NCI-H1105 (cell line): ENCODE measurements around the gene SOX5.
"Not testable (repeated sequence)": the region's sequence is repeated elsewhere in the genome, so short reads cannot be mapped to it uniquely, and the experiment has no call there.

ENCODE experiments used
- DNase-seq: peaks from one replicate; lab custom pipeline; 2025; lab: John Stamatoyannopoulos, UW

Gene SOX5

DNA sequence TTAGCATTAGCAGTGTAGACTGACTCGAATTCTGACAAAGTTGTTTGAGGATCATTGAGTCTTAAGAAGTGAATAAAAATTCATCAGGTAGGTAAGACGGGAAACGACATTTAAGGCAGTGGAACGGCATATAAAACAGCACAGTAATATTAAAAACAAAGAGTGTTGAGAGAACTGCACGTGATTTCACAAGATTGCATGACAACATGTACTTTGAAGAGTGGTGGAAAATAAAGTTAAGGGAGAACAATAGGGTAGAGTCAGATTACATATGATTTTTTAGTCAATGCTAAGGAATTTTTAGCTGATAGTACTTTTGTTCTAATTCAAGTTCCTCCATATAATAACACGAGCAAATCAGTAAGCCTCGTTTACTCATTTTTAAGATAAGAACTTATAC lies 115.4 kb downstream of the SOX5 start:
- no peak for DNase-seq

DNA sequence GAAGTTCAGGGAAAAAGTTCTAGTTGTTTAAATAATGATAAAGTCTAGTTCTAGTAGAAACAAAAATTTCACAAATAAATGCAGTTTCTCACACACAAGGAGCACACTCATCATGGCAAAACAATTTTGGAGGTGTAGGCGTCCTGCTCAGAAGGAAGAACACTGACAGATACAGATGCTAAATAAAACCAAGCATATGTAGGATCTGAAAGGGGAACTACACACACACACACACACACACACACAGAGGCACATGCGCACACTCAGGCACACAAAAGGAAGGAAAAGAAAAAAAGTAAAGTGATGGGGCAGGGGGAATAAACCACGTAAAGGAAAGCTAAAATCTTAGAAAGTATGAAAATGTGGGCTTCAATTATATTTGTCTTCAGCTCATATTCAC lies 117.7 kb downstream of the SOX5 start:
- no peak for DNase-seq

DNA sequence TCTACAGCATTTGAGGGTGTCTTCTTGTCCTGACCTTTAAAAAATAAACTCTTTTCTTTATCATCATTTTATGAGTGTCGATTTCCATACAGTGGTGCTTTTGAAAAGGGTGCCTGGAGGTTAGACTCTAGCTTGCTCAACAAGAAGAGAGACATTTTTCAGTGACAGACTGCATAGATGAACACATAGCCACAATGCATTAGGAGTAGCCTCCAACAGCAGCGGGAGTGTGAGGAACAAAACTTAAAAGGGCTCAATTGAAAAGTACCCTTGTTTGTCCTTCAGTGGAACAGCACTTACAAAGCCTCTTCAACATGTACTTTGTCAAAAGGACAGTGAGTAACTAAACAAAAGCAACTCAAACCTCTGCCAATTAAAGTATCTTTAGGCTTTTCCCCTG lies 119.3 kb downstream of the SOX5 start:
- DNase-seq = no peak

DNA sequence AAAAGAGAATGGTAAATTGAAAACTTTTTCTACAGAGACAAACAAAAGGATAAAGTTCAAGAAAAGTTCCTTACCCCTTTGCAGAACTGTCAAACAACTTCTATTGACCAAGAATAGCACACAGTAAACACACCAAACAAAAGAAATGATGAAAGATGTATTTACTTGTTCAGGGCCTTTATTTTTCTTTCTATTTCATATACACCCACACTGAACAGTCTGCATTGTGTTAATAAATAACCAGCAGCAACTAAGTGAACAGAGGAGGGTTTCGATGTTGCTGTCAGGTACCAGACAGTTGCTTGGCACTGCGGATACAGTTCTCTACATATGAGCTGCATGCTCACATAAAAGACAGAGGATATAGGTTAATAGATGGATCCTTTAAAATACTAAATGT lies 122.1 kb downstream of the SOX5 start:
- DNase-seq = no peak

DNA sequence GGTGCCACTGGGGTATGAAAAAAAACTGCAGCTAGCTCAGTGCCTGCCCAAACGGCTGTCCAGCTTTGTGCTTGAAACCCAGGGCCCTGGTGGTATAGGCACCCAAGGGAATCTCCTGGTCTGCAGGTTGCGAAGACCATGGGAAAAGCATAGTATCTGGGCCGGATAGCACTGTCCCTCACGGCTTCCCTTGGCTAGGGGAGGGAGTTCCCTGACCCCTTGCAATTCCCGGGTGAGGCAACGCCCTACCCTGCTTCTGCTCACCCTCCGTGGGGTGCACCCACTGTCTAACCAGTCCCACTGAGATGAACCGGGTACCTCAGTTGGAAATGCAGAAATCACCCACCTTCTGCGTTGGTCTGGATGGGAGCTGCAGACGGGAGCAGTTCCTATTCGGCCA lies 124.3 kb downstream of the SOX5 start:
- DNase-seq = not testable (repeated sequence)

DNA sequence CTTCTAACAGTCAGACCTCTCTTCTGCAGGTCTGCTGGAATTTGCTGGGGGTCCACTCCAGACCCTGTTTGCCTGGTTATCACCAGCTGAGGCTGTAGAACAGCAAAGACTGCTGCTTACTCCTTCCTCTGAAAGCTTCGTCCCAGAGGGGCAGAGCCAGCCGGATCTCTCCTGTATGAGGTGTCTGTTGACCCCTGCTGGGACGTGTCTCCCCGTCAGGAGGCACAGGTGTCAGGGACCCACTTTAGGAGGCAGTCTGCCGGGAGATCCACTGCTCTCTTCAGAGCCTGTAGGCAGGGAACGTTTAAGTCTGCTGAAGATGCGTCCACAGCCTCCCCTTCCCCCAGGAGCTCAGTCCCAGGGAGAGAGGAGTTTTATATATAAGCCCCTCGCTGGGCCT lies 125.1 kb downstream of the SOX5 start:
- no peak for DNase-seq

DNA sequence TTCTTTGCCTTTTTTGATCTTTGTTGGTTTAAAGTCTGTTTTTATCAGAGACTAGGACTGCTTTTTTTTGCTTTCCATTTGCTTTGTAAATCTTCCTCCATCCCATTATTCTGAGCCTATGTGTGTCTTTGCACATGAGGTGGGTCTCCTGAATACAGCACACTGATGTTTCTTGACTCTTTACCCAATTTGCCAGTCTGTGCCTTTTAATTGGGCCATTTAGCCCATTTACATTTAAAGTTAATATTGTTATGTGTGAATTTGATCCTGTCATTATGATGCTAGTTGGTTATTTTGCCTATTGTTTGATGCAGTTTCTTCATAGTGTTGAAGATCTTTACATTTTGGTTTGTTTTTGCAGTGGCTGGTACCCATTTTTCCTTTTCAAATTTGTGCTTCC lies 126.6 kb downstream of the SOX5 start:
- DNase-seq = not testable (repeated sequence)

DNA sequence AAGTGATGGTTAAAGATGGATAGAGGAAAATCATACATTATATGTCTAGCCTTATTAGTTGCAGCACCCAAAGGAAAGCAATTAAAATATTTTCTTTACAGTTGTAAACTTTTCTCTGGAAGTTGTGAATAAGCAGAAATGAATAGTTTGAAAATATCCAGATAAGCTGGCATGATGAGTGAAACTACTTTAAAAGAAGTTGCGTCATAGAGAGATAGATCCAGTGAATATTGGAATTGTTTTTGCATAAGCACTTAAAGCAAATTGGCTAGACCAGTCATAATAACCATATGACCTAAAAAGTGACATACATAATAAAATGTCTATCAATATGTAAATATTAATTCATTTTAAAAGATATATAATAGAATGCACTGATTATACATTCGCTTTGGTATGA lies 132.1 kb downstream of the SOX5 start:
- no peak for DNase-seq

DNA sequence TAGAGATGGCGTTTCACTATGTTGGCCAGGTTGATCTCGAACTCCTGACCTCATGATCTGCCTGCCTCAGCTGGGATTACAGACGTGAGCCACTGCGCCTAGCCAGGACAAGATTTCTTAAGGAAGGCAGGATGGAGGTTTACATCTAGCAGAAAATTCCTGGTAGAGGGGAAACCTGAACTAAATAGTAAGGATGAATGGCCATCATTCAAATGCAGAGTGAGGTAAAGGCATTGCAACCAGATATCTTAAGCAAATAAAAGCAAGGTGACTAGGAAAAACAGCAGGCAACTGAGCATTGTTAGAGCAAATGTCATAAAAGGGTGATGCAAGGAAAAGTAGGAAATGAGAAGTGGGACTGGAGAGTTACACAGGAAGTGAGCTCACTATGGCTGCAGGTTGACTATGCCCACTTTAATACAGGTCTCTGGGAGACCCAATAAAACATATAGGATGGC lies 133.0 kb downstream of the SOX5 start:
- no peak for DNase-seq

DNA sequence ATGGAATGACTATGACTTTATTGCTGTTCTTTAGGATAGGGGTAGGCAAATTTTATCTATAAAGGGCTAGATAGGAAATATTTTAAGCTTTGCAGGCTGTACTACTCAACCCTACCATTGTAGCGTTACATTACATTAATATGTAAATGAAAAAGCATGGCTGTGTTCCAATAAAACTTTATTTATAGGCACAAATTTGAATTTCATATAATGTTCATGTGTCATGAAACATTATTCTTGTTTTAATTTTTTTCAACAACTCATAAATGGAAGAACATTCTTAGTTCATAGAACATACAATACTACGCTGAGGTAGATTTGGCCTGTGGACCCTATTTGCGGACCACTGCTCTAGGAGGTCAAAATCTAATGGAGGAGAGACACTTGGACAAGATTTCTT lies 133.7 kb downstream of the SOX5 start:
- no peak for DNase-seq

DNA sequence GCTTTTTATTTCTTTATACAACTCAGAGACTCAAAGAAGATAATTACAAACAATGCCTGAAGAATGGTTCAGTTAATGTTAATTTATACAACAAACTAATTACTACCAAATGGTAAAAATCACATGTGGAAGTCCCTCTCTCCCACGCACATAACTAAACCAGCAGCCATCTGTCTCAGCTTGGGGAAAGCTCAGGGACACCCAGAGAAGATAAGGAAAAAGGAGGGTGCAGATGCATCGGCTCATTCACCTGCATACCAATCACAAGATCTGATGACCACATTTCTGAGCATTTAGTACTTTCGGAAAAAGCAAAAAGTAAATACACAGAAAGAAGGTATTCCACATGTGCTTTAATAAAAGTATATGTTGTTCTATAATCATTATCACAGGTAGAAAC lies 136.3 kb downstream of the SOX5 start:
- no peak for DNase-seq

DNA sequence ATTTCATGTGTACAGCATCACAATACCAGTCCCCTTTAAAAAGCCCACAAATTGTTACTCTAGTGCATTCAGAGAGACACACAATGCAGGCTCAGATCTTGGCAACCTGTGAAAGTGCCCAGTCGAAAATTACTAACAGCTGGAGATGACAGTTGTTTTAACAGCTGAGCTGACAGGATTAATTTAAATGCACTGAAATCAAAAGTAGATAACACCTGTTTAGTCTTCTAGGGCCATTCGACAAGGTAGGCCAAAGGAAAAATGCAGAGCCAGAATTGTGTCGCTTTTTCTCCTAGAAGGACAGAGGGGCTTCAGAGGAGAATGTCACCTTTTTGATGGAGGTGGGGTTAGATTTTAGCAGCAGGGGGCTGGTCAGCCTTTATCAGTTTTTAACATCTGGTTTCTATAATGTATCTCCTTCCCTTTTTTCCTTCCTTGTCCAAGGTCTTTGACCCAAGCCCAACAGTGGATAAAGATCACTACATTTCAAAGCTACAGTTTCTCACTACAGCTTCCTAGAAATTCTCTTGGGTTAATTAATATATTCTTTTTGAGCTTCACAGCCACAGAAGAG lies 139.1 kb downstream of the SOX5 start:
- DNase-seq = peak; percentile 48

DNA sequence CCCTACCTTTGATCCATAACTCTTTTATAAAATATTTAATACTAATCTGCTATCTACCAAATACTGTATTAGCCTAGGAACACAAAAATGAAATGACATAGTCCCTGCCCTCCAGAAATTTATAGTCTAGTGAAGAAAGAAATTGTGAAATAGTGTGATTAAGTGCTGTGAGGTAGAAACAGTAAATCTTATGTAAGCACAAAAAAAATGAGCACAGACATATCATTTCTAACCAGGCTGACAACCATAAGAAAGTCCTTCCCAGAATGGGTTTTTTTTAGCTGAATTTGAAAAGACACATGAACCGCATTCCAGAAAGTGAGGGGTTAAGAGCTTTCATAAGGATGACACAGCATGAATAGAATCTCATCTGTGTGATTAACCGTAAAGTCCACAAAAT lies 145.9 kb downstream of the SOX5 start:
- no peak for DNase-seq

DNA sequence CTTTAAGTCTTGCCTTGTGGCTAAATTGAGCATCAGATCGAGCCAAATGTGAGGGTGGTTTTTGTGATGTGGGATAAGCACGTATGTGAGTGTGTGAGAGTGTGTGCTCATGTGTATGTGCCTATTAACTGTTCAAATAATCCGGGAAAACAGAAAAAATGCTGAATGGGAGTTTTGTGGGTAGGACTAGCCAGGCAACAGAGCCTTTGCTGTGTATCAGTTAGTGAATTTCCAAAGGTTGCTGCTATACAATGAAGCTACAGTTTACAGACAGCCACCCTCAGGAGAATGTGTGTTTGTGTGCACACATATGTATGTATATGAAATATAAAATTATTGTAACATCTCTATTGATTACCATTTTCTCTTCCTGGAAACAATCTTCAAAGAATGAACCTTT lies 154.0 kb downstream of the SOX5 start:
- DNase-seq = no peak

DNA sequence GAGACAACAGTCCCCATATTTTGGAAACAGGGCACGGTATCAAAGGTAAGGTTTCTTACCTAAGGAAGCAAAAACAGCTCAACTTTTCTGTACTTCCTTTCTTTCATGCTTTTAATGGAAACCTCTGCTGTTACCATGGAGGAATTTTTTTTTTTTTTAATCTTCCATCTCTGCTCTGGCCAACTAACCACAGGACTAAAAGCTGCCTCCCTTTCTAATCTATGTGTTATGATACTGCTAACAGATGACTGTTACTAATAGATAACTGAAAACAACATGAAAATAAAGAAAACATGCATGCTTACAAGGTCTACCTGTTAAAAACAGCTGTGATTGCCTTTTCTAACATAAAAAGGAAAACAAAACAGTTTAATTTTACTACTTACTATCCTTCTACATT lies 168.4 kb downstream of the SOX5 start:
- no peak for DNase-seq

DNA sequence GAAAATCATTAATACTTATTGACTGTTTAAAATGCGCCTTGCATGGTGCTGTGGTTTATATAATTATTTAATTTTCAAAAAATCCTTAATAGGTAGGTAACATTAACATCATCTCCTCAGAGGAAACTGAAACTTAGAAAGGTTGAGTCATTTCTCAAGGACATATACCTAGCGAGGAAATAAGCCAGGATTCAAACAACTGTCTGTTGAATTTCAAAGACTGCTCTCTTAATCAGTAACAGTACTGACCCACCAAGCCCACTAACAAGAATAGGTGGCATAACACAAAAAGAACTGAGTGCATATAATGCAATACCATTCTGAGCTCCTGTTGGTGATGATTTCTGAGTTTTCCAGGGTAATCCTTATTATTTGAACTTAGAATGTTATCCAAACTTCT lies 174.3 kb downstream of the SOX5 start:
- DNase-seq = no peak

DNA sequence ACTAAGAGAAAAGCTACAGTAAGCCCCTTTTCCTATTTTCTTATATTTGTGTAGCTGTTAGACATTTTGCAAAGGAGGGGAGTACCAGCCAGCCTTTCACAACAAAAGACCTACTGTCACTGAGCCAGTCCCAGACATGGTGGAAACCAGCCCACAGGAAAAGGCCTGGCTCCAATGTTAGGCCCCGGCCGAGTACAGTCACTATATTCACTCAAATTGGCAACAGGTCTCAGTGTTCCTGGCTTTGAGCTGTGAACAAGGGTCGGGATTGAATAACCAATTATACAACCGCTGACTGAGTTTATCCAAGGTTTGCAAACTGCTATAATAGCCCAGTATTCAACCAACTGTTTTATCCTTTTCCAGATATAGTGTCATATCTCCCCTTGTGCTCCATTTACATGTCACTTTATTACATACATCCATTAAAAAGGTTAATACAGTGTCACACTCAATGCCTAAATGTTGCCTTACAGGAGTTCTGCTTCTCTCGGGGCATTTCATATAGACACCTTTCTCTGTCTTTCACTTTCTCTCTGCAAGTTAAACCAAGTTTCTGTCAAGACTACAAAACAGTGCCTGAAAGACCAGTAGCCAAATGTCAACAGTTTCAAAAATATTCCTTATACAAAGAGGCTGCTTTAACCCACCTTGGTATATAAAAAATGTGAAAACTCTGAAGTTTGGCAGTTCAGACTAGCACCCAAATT lies 178.1 kb downstream of the SOX5 start:
- DNase-seq = no peak

DNA sequence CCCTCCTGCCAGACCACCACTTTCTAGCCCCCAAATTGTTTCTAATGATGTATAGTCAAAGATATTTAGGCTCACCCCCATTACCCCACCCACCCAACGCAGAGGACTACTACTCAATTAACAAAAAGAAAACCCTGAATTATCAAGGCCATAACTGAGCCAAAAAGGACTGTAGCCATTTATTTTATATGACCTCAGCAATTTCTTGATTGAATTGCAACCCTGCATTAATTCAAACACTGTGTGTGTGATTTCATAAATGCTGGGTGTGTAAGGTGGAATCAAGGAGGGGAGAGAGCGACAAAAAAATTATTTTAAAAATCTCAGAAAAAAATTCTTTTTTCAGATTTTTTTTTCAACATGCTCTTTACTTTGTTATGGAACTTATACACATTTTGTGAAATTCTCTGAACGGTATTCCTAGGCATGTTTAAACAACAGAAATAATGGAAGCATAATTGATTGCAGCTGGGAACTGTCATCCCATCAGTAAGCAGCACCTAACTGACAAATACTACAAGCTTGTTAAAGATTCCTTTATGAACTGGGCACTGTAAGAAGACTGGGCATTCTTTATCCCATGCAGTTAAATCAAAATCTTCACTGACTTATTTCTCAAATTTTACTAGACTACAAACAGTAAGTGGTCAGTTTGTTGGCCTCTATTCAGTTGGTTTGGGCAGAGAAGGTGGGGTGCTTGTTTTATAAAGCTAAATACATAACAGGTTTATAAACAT lies 179.1 kb downstream of the SOX5 start:
- DNase-seq = no peak

DNA sequence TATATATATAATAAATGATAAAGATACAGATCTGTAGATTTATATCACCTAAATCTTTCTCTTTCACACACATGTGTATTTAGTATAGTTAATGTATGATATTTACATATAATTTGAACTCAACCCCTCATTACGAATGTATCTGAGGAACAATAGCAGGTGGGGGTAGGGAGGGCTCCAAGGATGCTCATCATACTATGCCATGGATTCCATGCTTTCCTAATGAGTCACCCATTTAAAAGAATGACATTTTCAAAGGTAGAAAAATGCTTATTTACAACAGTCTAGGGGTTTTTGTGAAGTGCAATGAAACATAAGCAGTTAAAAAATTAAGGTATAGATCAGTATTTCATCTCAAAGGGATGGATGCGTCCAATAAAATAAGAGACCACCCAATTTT lies 181.6 kb downstream of the SOX5 start:
- DNase-seq = no peak

DNA sequence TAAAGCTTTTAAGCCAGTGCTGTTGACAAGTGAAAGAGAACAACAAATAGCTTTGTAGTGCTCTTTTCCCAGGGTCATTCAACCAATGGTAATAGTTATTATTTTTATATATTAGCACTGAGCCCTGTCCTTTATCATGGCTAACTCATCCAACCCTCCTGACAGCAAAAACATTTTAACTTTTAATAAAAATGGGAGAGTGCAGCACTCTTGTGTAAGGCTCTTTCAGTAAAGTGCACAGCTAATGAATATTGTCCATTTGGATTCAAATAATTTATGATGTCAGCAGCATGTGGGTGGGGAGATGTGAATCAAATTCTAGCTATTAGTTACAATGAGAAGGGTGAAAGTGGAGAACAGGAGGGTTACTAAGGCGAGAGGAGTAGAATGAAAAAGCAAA lies 185.7 kb downstream of the SOX5 start:
- no peak for DNase-seq

DNA sequence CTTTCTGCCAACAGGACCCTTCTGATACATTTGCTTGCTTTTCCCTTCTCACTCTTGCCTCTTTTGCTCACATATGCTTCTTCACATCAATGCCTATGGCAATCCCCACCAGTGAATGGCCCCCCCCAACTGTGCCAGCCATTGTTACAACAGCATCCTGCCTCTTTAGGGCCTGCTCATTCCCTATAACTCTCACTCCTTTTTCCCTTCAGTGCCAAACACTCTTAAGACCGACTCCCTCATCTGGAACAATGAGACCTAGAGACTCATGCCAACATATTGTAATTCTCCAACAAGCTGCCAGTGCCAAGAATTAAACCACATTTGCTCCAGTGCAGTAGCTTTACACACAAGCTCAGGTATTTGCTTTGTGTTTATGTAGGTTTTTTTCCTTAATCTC lies 189.0 kb downstream of the SOX5 start:
- peak; percentile 52 for DNase-seq

DNA sequence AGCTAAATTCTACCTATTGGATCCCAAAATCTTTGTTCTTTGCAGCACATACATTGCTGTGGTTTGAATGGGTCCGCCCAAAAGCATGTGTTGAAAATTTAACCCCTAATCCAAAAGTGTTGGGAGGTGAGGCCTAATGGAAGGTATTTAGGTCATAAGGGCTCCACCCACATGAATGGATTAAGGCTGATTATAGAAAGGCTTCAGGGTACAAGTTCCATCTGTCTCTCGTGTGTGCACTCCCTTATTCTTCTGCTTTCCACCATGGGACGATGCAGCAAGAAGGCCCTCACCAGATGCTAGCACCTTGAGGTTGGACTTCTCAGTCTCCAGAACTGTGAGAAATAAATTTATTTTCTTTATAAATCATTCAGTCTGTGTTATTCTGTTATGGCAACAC lies 190.9 kb downstream of the SOX5 start:
- no peak for DNase-seq

DNA sequence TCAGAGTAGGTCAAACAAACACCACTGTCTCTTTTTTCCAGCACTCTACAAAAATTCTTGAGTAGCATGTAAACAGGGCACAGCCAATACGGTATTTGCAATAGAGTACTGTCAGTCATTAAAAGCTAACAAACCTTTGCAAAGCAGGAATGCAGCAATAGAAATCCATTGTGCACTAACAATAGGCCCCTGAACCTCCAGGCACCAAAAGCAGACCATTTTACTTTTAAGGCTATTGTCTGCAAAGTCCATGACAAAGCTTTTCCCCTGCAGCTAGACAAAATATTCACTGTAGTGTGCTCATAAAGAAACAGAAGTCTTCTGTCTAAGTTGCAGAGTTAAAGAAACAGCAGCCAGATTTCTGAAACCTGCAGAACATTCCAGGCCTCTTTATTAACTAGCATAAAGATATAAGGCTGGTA lies 191.9 kb downstream of the SOX5 start:
- no peak for DNase-seq
